HEK293 (cell line): ENCODE results near the gene DDX18.

Experiments
- CTCF ChIA-PET: fragments of 350-600 bp; formaldehyde crosslinking; extraction: SDS; loops from one replicate; lab custom pipeline; 2021; ENCODE audit warnings: antibody characterized with exemption; lab: Yijun Ruan, JAX
- POLR2A ChIA-PET: fragments of 300-600 bp; formaldehyde crosslinking; extraction: SDS; loops from one replicate; lab custom pipeline; 2020; ENCODE audit warnings: antibody characterized with exemption, inconsistent platforms; lab: Yijun Ruan, JAX
- H3K27ac ChIP-seq: fragments of 200-500 bp; sonication (Bioruptor generic); 2 replicates; pipeline ENCODE4 v1.5.1; 2014; ENCODE audit warnings: low read depth, low read length, control low read depth, inconsistent platforms; ENCODE audit errors: extremely low read depth
- H3K36me3 ChIP-seq, 2 experiments: fragments of 200-500 bp in 1 of 2; sonication (Bioruptor generic) in 1 of 2; 1 replicate in 1 of 2; 2 replicates in 1 of 2; pipeline ENCODE4 v1.5.1; 2014 to 2017; ENCODE audit warnings: inconsistent platforms in 2 of 2, low read length in 2 of 2; ENCODE audit not compliant: control insufficient read depth in 2 of 2, insufficient read depth in 1 of 2
- H3K4me1 ChIP-seq: fragments of 200-500 bp; sonication (Bioruptor generic); 2 replicates; pipeline ENCODE4 v1.5.1; 2014; ENCODE audit warnings: mild to moderate bottlenecking, low read length, inconsistent platforms; ENCODE audit not compliant: control insufficient read depth, insufficient read depth
- H3K4me3 ChIP-seq: 2 replicates; pipeline ENCODE4 v1.5.1; 2011; ENCODE audit warnings: low read depth, mild to moderate bottlenecking, control low read depth, low read length, moderate library complexity
- H3K9me3 ChIP-seq: fragments of 200-500 bp; sonication (Bioruptor generic); 2 replicates; pipeline ENCODE4 v1.5.1; 2014; ENCODE audit warnings: low read depth, low read length, inconsistent platforms; ENCODE audit not compliant: control insufficient read depth, insufficient read depth
- CTCF ChIP-seq: fragments of 450-650 bp; formaldehyde crosslinking; IDR thresholded peaks from 2 replicates; pipeline ENCODE4 v1.5.1; 2016; ENCODE audit warnings: missing biosample characterization, missing genetic modification characterization
- KLF1 ChIP-seq: fragments of 450-650 bp; formaldehyde crosslinking; IDR thresholded peaks from 2 replicates; pipeline ENCODE4 v1.5.1; 2016; ENCODE audit warnings: missing biosample characterization, missing genetic modification characterization
- MYNN ChIP-seq: fragments of 450-650 bp; formaldehyde crosslinking; IDR thresholded peaks from 2 replicates; pipeline ENCODE4 v1.5.1; 2016; ENCODE audit warnings: missing biosample characterization, missing genetic modification characterization, borderline replicate concordance
- SCRT2 ChIP-seq: fragments of 450-650 bp; formaldehyde crosslinking; IDR thresholded peaks from 2 replicates; pipeline ENCODE4 v1.5.1; 2016; ENCODE audit warnings: missing biosample characterization, missing genetic modification characterization
- ZFHX2 ChIP-seq: fragments of 450-650 bp; formaldehyde crosslinking; conservative IDR thresholded peaks from 2 replicates; pipeline ENCODE4 v1.5.1; 2016; ENCODE audit warnings: missing biosample characterization, missing genetic modification characterization
- ZFP41 ChIP-seq: fragments of 450-650 bp; formaldehyde crosslinking; IDR thresholded peaks from 2 replicates; pipeline ENCODE4 v1.5.1; 2016; ENCODE audit warnings: missing biosample characterization, missing genetic modification characterization, borderline replicate concordance
- ZNF112 ChIP-seq: fragments of 450-650 bp; formaldehyde crosslinking; IDR thresholded peaks from 2 replicates; pipeline ENCODE4 v1.5.0; 2017; ENCODE audit warnings: missing biosample characterization, missing genetic modification characterization
- ZNF157 ChIP-seq: fragments of 450-650 bp; formaldehyde crosslinking; IDR thresholded peaks from 2 replicates; pipeline ENCODE4 v1.5.1; 2016; ENCODE audit warnings: missing biosample characterization, missing genetic modification characterization
- ZNF169 ChIP-seq: fragments of 450-650 bp; formaldehyde crosslinking; IDR thresholded peaks from 2 replicates; pipeline ENCODE4 v1.5.1; 2016; ENCODE audit warnings: missing biosample characterization, missing genetic modification characterization
- ZNF19 ChIP-seq: fragments of 450-650 bp; formaldehyde crosslinking; IDR thresholded peaks from 2 replicates; pipeline ENCODE4; 2016; ENCODE audit warnings: missing biosample characterization, missing genetic modification characterization, low read depth
- ZNF24 ChIP-seq: fragments of 450-650 bp; formaldehyde crosslinking; IDR thresholded peaks from 2 replicates; pipeline ENCODE4 v1.5.1; 2016; ENCODE audit warnings: missing biosample characterization, missing genetic modification characterization
- ZNF292 ChIP-seq: fragments of 450-650 bp; formaldehyde crosslinking; IDR thresholded peaks from 2 replicates; pipeline ENCODE4 v1.5.1; 2016; ENCODE audit warnings: low read depth, missing biosample characterization, missing genetic modification characterization, borderline replicate concordance
- ZNF354C ChIP-seq: fragments of 450-650 bp; formaldehyde crosslinking; IDR thresholded peaks from 2 replicates; pipeline ENCODE4 v1.5.1; 2016; ENCODE audit warnings: missing biosample characterization, missing genetic modification characterization, low read depth, borderline replicate concordance
- ZNF544 ChIP-seq: fragments of 450-650 bp; formaldehyde crosslinking; IDR thresholded peaks from 2 replicates; pipeline ENCODE4 v1.5.0; 2017; ENCODE audit warnings: missing biosample characterization, missing genetic modification characterization
- ZNF549 ChIP-seq: fragments of 450-650 bp; IDR thresholded peaks from 2 replicates; pipeline ENCODE4 v1.5.1; 2018; ENCODE audit warnings: missing biosample characterization, missing genetic modification characterization, mild to moderate bottlenecking, inconsistent platforms, moderate library complexity
- ZNF555 ChIP-seq: fragments of 450-650 bp; formaldehyde crosslinking; conservative IDR thresholded peaks from 2 replicates; pipeline ENCODE4 v1.5.1; 2017; ENCODE audit warnings: missing biosample characterization, mild to moderate bottlenecking, missing genetic modification characterization, inconsistent platforms
- ZNF639 ChIP-seq: fragments of 450-650 bp; formaldehyde crosslinking; IDR thresholded peaks from 2 replicates; pipeline ENCODE4 v1.5.1; 2016; ENCODE audit warnings: missing biosample characterization, missing genetic modification characterization
- ZNF645 ChIP-seq: fragments of 450-650 bp; formaldehyde crosslinking; IDR thresholded peaks from 2 replicates; pipeline ENCODE4; 2016; ENCODE audit warnings: missing biosample characterization, missing genetic modification characterization
- ZNF701 ChIP-seq: fragments of 450-650 bp; formaldehyde crosslinking; IDR thresholded peaks from 2 replicates; pipeline ENCODE4 v1.5.1; 2016; ENCODE audit warnings: missing biosample characterization, missing genetic modification characterization
- ZSCAN23 ChIP-seq: fragments of 450-650 bp; formaldehyde crosslinking; IDR thresholded peaks from 2 replicates; pipeline ENCODE4 v1.5.1; 2016; ENCODE audit warnings: missing biosample characterization, missing genetic modification characterization

The DDX18 gene

GRCh38 chr2:117834992-117835391 lies 20.5 kb downstream of the DDX18 start (continued):
- TF ChIP-seq ZNF19 (tag by site-specific recombination) = no peak
- no peak for TF ChIP-seq ZNF354C (tag by site-specific recombination)
- TF ChIP-seq KLF1 (tag by site-specific recombination) = no peak
- TF ChIP-seq ZNF639 (tag by site-specific recombination) = no peak
- no peak for TF ChIP-seq ZFP41 (tag by site-specific recombination)
- no peak for TF ChIP-seq ZNF169
- TF ChIP-seq ZNF645 (tag by site-specific recombination) = no peak
- no peak for TF ChIP-seq ZSCAN23 (tag by site-specific recombination)

- TF ChIP-seq CTCF (tag by site-specific recombination) = peak; percentile 62
- no peak for TF ChIP-seq ZFHX2
- Histone ChIP-seq H3K4me3 (no peak overlapping the region), H3K27ac (no peak overlapping the region), H3K36me3 (peaks cover 0 to 36% of the 10 kb centered on the region in 2 experiments; a peak in 1 of 3 replicates), H3K4me1 (no peaks in the 10 kb centered on the region), H3K9me3 (no peaks in the 10 kb centered on the region)
- ChIA-PET CTCF (interaction anchor here (0.6 to 4.2 kb wide), 4 partner anchors 33 to 167 kb away, joined by 3 to 26 read pairs (median 5); no protein-coding TSS in a partner anchor), POLR2A (no interaction called here)
Observed at GRCh38 chr2:117835990-117836760, 21.7 kb downstream of the DDX18 start.

GRCh38 chr2:117845304-117845703 lies 30.8 kb downstream of the DDX18 start:
- ChIA-PET CTCF (no interaction called here), POLR2A (no interaction called here)
- H3K4me1 ChIP-seq = no peaks in the 10 kb centered on the region; the same call in 1 of the 2 replicates
- TF ChIP-seq MYNN (tag by site-specific recombination) (no peak), ZNF701 (tag by site-specific recombination) (no peak), ZNF24 (no peak), ZNF549 (tag by site-specific recombination) (no peak), ZNF544 (tag by site-specific recombination) (no peak)
- H3K36me3 ChIP-seq = no peaks in the 10 kb centered on the region
- H3K9me3 ChIP-seq = no peaks in the 10 kb centered on the region; the same call in 1 of the 2 replicates
- H3K4me3 ChIP-seq = no peak overlapping the region
- H3K27ac ChIP-seq = no peak overlapping the region

GRCh38 chr2:117850015-117850414 lies 35.5 kb downstream of the DDX18 start:
- CTCF ChIA-PET = no interaction called here
- Histone ChIP-seq H3K9me3 (no peaks in the 10 kb centered on the region), H3K27ac (no peak overlapping the region), H3K36me3 (no peaks in the 10 kb centered on the region), H3K4me1 (peaks cover 4% of the 10 kb centered on the region; the same call in 1 of the 2 replicates), H3K4me3 (no peak overlapping the region)
- POLR2A ChIA-PET = no interaction called here
- TF ChIP-seq ZNF157 = no peak
- no peak for TF ChIP-seq MYNN (tag by site-specific recombination)
- TF ChIP-seq SCRT2 (tag by site-specific recombination) = 0 out of 2 replicates have a peak, but pooled peaks have one; percentile 23
- no peak for TF ChIP-seq ZNF112
- TF ChIP-seq ZNF292 = no peak
- no peak for TF ChIP-seq ZNF555 (tag by site-specific recombination)
